CD4-positive, alpha-beta memory T cell (primary cell): ENCODE measurements around the gene ARHGAP40. TPM values are rescaled to one million over a fixed set of nuclear protein-coding genes. Genes with fewer than 3 reads are reported as not detected.

Experiments
- CTCF ChIA-PET: fragments of 350-600 bp; sonication (Branson Sonifier 250); formaldehyde crosslinking; loops from one replicate; lab custom pipeline; 2021; ENCODE audit warnings: inconsistent platforms; ENCODE audit not compliant: partially characterized antibody; lab: Charles Lee
- POLR2A ChIA-PET: fragments of 350-600 bp; sonication (Branson Sonifier 250); formaldehyde crosslinking; loops from one replicate; lab custom pipeline; 2021; ENCODE audit not compliant: partially characterized antibody; lab: Charles Lee
- DNase-seq, 5 donors: peaks; one replicate each; pipeline versions ENCODE4 v3.0.0 to v3.0.0-alpha.2; 2020 to 2022; ENCODE audit warnings: mixed read lengths in 1 of 5
- H3K27ac ChIP-seq: one replicate; pipeline ENCODE4 v1.7.0; 2013; ENCODE audit warnings: low read depth, low read length
- H3K27me3 ChIP-seq: 2 replicates; pipeline ENCODE4 v1.7.0; 2013; ENCODE audit warnings: mild to moderate bottlenecking, low read length, moderate library complexity; ENCODE audit not compliant: insufficient read depth
- H3K36me3 ChIP-seq: 2 replicates; pipeline ENCODE4 v1.7.0; 2013; ENCODE audit warnings: mild to moderate bottlenecking, low read length, moderate library complexity; ENCODE audit not compliant: insufficient read depth
- H3K4me1 ChIP-seq: 2 replicates; pipeline ENCODE4 v1.7.0; 2013; ENCODE audit warnings: mild to moderate bottlenecking, low read length, moderate library complexity; ENCODE audit not compliant: insufficient read depth
- H3K4me3 ChIP-seq, 2 donors: one replicate each; pipeline ENCODE4 v1.7.0; 2013; ENCODE audit warnings: low read length in 2 of 2, mild to moderate bottlenecking in 1 of 2
- H3K9me3 ChIP-seq, 2 donors: one replicate each; pipeline ENCODE4 v1.7.0; 2013; ENCODE audit warnings: low read length in 2 of 2, control low read depth in 1 of 2; ENCODE audit not compliant: control insufficient read depth in 1 of 2
- H3K27ac Mint-ChIP-seq, 7 donors: one replicate each; pipeline ENCODE4 v1.8.0; 2020 to 2021; ENCODE audit warnings: mixed read lengths in 7 of 7, mild to moderate bottlenecking in 6 of 7, inconsistent platforms in 3 of 7, moderate library complexity in 3 of 7
- H3K27me3 Mint-ChIP-seq, 2 donors: one replicate each; pipeline ENCODE4 v1.8.0; 2020 to 2021; ENCODE audit warnings: mixed read lengths in 2 of 2
- H3K36me3 Mint-ChIP-seq, 2 donors: one replicate each; pipeline ENCODE4 v1.8.0; 2020 to 2021; ENCODE audit warnings: mixed read lengths in 2 of 2, inconsistent platforms in 1 of 2, mild to moderate bottlenecking in 1 of 2
- H3K4me1 Mint-ChIP-seq, 4 donors: one replicate each; pipeline ENCODE4 v1.8.0; 2020 to 2021; ENCODE audit warnings: mixed read lengths in 4 of 4, mild to moderate bottlenecking in 1 of 4
- H3K4me3 Mint-ChIP-seq, 8 donors: one replicate each; pipeline ENCODE4 v1.8.0; 2020 to 2021; ENCODE audit warnings: mixed read lengths in 8 of 8, mild to moderate bottlenecking in 7 of 8, moderate library complexity in 6 of 8, inconsistent platforms in 3 of 8
- H3K9me3 Mint-ChIP-seq, 8 donors: one replicate each; pipeline ENCODE4 v1.8.0; 2020 to 2021; ENCODE audit warnings: mixed read lengths in 8 of 8, mild to moderate bottlenecking in 5 of 8, inconsistent platforms in 3 of 8, moderate library complexity in 1 of 8
- intact Hi-C: fragments of 100-400 bp; cut with micrococcal nuclease; formaldehyde crosslinking; loops from one replicate; pipeline ENCODE4 v1.15.1; 2023
- polyA plus RNA-seq, 2 donors: library from polyadenylated mRNA; unstranded; fragments of 300-500 nt; fragmentation: Illumina TruSeq; gene quantifications; one replicate each; pipeline ENCODE4 v1.2.3, GENCODE V29; 2021
- total RNA-seq, 2 experiments: library from RNA; stranded (reverse); gene quantifications; one replicate each; pipeline ENCODE4 v1.2.3, GENCODE V29; 2021

Gene ARHGAP40
- total and polyA plus RNA-seq, 4 experiments from 2014 or later = not detected

DNA sequence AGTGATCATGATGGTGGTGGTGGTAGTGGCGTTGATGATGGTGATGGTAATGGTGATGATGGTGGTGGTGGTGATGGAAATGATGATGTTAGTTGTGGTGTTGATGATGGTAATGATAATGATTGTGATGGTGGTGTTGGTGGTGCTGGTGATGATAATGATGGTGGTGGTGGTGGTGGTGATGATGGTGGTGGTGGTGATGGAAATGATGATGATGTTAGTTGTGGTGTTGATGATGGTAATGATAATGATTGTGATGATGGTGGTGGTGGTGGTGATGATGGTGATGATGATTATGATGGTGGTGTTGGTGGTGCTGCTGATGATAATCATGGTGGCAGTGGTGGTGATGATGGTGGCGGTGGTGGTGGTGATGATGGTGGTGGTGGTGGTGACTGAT, 51.4 kb downstream of the ARHGAP40 start:
- Mint-ChIP-seq H3K4me3 (no peak overlapping the region), H3K27ac (no peak overlapping the region), H3K4me1 (no peaks in the 10 kb centered on the region), H3K36me3 (no peaks in the 10 kb centered on the region), H3K9me3 (peaks cover 0 to 5% (median 0%) of the 10 kb centered on the region in 8 donors), H3K27me3 (peaks cover 16 to 36% of the 10 kb centered on the region in 2 donors)
- Histone ChIP-seq H3K9me3 (no peaks in the 10 kb centered on the region), H3K27me3 (no peaks in the 10 kb centered on the region), H3K4me1 (no peaks in the 10 kb centered on the region), H3K36me3 (no peaks in the 10 kb centered on the region), H3K4me3 (no peak overlapping the region), H3K27ac (no peak overlapping the region)
- ChIA-PET CTCF (no interaction called here), POLR2A (no interaction called here)
- no peak for DNase-seq
- intact Hi-C loops = no loop called here

DNA sequence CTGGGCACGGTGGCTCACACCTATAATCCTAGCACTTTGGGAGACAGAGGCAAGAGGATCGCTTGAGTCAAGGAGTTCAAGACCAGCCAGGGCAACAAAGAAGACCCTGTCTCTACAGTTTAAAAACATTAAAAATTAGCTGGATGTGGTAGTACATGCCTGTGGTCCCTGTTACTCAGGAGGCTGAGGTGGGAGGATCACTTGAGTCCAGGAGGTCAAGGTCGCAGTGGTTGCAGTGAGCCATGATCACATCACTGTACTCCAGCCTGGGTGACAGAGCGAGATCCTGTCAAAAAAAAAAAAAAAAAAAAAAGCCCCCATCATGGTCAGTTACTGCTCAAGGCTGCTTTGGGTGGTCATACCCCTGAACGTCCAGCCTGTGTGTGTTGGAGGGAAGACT, 55.8 kb downstream of the ARHGAP40 start:
- no peak for DNase-seq
- Histone ChIP-seq H3K36me3 (no peaks in the 10 kb centered on the region), H3K4me3 (no peak overlapping the region), H3K9me3 (no peaks in the 10 kb centered on the region), H3K27me3 (no peaks in the 10 kb centered on the region), H3K27ac (no peak overlapping the region), H3K4me1 (no peaks in the 10 kb centered on the region)
- Mint-ChIP-seq H3K9me3 (peaks cover 0 to 5% (median 0%) of the 10 kb centered on the region in 8 donors), H3K27me3 (peaks cover 24 to 40% of the 10 kb centered on the region in 2 donors), H3K27ac (no peak overlapping the region), H3K4me1 (peaks cover 0 to 3% (median under 1%) of the 10 kb centered on the region in 4 donors), H3K4me3 (no peak overlapping the region), H3K36me3 (no peaks in the 10 kb centered on the region)
- intact Hi-C loops = no loop called here
- ChIA-PET POLR2A (no interaction called here), CTCF (interaction anchor here (1.2 to 3.3 kb wide), 3 partner anchors 235 to 423 kb away, joined by 3 to 12 read pairs (median 4); no protein-coding TSS in a partner anchor)

- Histone ChIP-seq H3K36me3 (no peaks in the 10 kb centered on the region), H3K4me1 (no peaks in the 10 kb centered on the region), H3K9me3 (no peaks in the 10 kb centered on the region), H3K4me3 (no peak overlapping the region), H3K27me3 (no peaks in the 10 kb centered on the region), H3K27ac (no peak overlapping the region)
- Mint-ChIP-seq H3K27ac (peak overlapping the region in 1 of 7 donors; percentile 53), H3K9me3 (peaks cover 0 to under 1% (median 0%) of the 10 kb centered on the region in 8 donors), H3K4me1 (peaks cover 0 to 3% (median under 1%) of the 10 kb centered on the region in 4 donors), H3K36me3 (no peaks in the 10 kb centered on the region), H3K27me3 (peaks cover 21 to 39% of the 10 kb centered on the region in 2 donors), H3K4me3 (no peak overlapping the region)
- intact Hi-C loops = no loop called here
- ChIA-PET CTCF (interaction anchor here (0.6 to 3.4 kb wide), 22 partner anchors 8 to 697 kb away, joined by 3 to 15 read pairs (median 4); partner anchors contain the start of gene DHX35), POLR2A (no interaction called here)
- DNase-seq = peak in 4 of 5 donors; percentile 22 to 36 (median 26)
Observed at GRCh38 chr20:38658879-38659596, 57.4 kb downstream of the ARHGAP40 start.

GRCh38 chr20:38659597-38659880, 57.9 kb downstream of the ARHGAP40 start:
- POLR2A ChIA-PET = no interaction called here
- intact Hi-C loops = no loop called here
- peaks cover 23 to 42% of the 10 kb centered on the region in 2 donors for H3K27me3 Mint-ChIP-seq

GRCh38 chr20:38660429-38660828, 58.8 kb downstream of the ARHGAP40 start:
- Histone ChIP-seq H3K4me1 (no peaks in the 10 kb centered on the region), H3K27ac (no peak overlapping the region), H3K36me3 (no peaks in the 10 kb centered on the region), H3K4me3 (no peak overlapping the region), H3K27me3 (no peaks in the 10 kb centered on the region), H3K9me3 (no peaks in the 10 kb centered on the region)
- H3K4me3 Mint-ChIP-seq = no peak overlapping the region
- peaks cover 0 to 3% (median under 1%) of the 10 kb centered on the region in 4 donors for H3K4me1 Mint-ChIP-seq
- H3K36me3 Mint-ChIP-seq = no peaks in the 10 kb centered on the region
- H3K9me3 Mint-ChIP-seq = peaks cover 0 to 6% (median 2%) of the 10 kb centered on the region in 8 donors
- ChIA-PET CTCF (interaction anchor here (0.9 to 3.4 kb wide), 4 partner anchors 11 to 91 kb away, joined by 3 to 15 read pairs (median 4); no protein-coding TSS in a partner anchor), POLR2A (no interaction called here)
- no peak overlapping the region for H3K27ac Mint-ChIP-seq
- peaks cover 28 to 41% of the 10 kb centered on the region in 2 donors for H3K27me3 Mint-ChIP-seq
- intact Hi-C loops = no loop called here
- no peak for DNase-seq

More at GRCh38 chr20:38659597-38659880, 57.9 kb downstream of the ARHGAP40 start:
- peaks cover 0 to 3% (median under 1%) of the 10 kb centered on the region in 4 donors for H3K4me1 Mint-ChIP-seq
- Histone ChIP-seq H3K36me3 (no peaks in the 10 kb centered on the region), H3K27me3 (no peaks in the 10 kb centered on the region), H3K27ac (no peak overlapping the region), H3K9me3 (no peaks in the 10 kb centered on the region), H3K4me1 (no peaks in the 10 kb centered on the region), H3K4me3 (no peak overlapping the region)
- no peak for DNase-seq
- no peak overlapping the region for H3K4me3 Mint-ChIP-seq
- H3K9me3 Mint-ChIP-seq = peaks cover 0 to 5% (median 1%) of the 10 kb centered on the region in 8 donors
- CTCF ChIA-PET = interaction anchor here (0.6 to 3.4 kb wide), 13 partner anchors 8 to 380 kb away, joined by 3 to 15 read pairs (median 5); partner anchors contain the start of gene DHX35
- no peak overlapping the region for H3K27ac Mint-ChIP-seq
- H3K36me3 Mint-ChIP-seq = no peaks in the 10 kb centered on the region

GRCh38 chr20:38663660-38664059, 62.1 kb downstream of the ARHGAP40 start:
- H3K4me3 Mint-ChIP-seq = no peak overlapping the region
- Histone ChIP-seq H3K9me3 (no peaks in the 10 kb centered on the region), H3K36me3 (no peaks in the 10 kb centered on the region), H3K27ac (no peak overlapping the region), H3K4me3 (no peak overlapping the region), H3K27me3 (peaks cover 7% of the 10 kb centered on the region), H3K4me1 (no peaks in the 10 kb centered on the region)
- no peak overlapping the region for H3K27ac Mint-ChIP-seq
- peaks cover 0 to 6% (median 2%) of the 10 kb centered on the region in 8 donors for H3K9me3 Mint-ChIP-seq
- peaks cover 30 to 37% of the 10 kb centered on the region in 2 donors for H3K27me3 Mint-ChIP-seq
- H3K36me3 Mint-ChIP-seq = no peaks in the 10 kb centered on the region
- DNase-seq = no peak
- ChIA-PET POLR2A (no interaction called here), CTCF (no interaction called here)
- peaks cover 0 to 3% (median under 1%) of the 10 kb centered on the region in 4 donors for H3K4me1 Mint-ChIP-seq
- intact Hi-C loops = no loop called here

DNA sequence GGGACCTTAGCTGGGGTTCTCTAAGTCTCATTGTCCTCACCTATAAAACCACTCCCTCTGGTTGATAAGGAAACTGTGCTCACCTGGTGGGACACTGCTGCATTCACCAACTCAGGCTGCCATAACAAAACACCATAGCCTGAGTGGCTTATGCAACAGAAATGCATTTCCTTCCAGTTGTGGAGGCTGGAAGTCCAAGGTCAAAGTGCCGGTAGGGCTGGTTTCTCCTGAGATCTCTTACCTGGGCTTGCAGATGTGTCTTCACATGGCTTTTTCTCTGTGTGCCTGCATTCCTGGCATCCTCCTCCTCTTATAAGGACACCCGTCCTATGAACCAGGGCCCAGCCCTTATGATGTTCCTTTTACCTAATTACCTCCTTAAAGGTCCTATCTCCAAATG, 62.7 kb downstream of the ARHGAP40 start:
- H3K27me3 Mint-ChIP-seq = peaks cover 30 to 39% of the 10 kb centered on the region in 2 donors
- no peak overlapping the region for H3K27ac Mint-ChIP-seq
- Histone ChIP-seq H3K36me3 (no peaks in the 10 kb centered on the region), H3K27me3 (peaks cover 9% of the 10 kb centered on the region), H3K9me3 (no peaks in the 10 kb centered on the region), H3K4me3 (no peak overlapping the region), H3K27ac (no peak overlapping the region), H3K4me1 (no peaks in the 10 kb centered on the region)
- intact Hi-C loops = no loop called here
- peaks cover 0 to 6% (median 2%) of the 10 kb centered on the region in 8 donors for H3K9me3 Mint-ChIP-seq
- ChIA-PET CTCF (no interaction called here), POLR2A (no interaction called here)
- no peak for DNase-seq
- H3K36me3 Mint-ChIP-seq = no peaks in the 10 kb centered on the region
- no peak overlapping the region for H3K4me3 Mint-ChIP-seq
- no peaks in the 10 kb centered on the region for H3K4me1 Mint-ChIP-seq
